Keratinocyte (primary cell): Measurements from ENCODE around the gene PGS1. TPM values are rescaled to one million over a fixed set of nuclear protein-coding genes. Genes with fewer than 3 reads are reported as not detected.

ENCODE experiments used
- DNase-seq: peaks from one replicate; pipeline ENCODE4 v3.0.0-alpha.2; 2011; ENCODE audit warnings: low read depth, missing footprints, low spot score
- FAIRE-seq: peaks from 2 replicates; lab custom pipeline; 2011; peaks lifted over from hg19 to GRCh38; lab: Jason Lieb, UNC
- H2AFZ ChIP-seq: 2 replicates; pipeline ENCODE4 v1.6.0; 2012; ENCODE audit warnings: low read length, control low read depth, inconsistent platforms; ENCODE audit not compliant: control insufficient read depth
- H3K27ac ChIP-seq: 2 replicates; pipeline ENCODE4 v1.5.1; 2011; ENCODE audit warnings: low read length; ENCODE audit not compliant: control insufficient read depth, insufficient read depth
- H3K27me3 ChIP-seq: 3 replicates; pipeline ENCODE4 v1.6.0; 2011; ENCODE audit warnings: low read length; ENCODE audit not compliant: control insufficient read depth, insufficient read depth; ENCODE audit errors: extremely low read depth
- H3K36me3 ChIP-seq, 2 experiments: 2 replicates in 1 of 2; 3 replicates in 1 of 2; pipeline ENCODE4 v1.5.1; 2011; ENCODE audit warnings: low read length in 2 of 2, mild to moderate bottlenecking in 1 of 2; ENCODE audit not compliant: control insufficient read depth in 2 of 2, insufficient read depth in 2 of 2; ENCODE audit errors: extremely low read depth in 1 of 2
- H3K4me1 ChIP-seq: 3 replicates; pipeline ENCODE4 v1.5.1; 2011; ENCODE audit warnings: low read length; ENCODE audit not compliant: control insufficient read depth, insufficient read depth; ENCODE audit errors: extremely low read depth
- H3K4me2 ChIP-seq: 3 replicates; pipeline ENCODE4 v1.6.0; 2011; ENCODE audit warnings: low read depth, low read length; ENCODE audit not compliant: control insufficient read depth, insufficient read depth; ENCODE audit errors: extremely low read depth
- H3K4me3 ChIP-seq, 3 experiments: fragments of 200-600 bp in 1 of 3; sonication (generic) in 1 of 3; 2 replicates in 2 of 3; 3 replicates in 1 of 3; pipeline ENCODE4 v1.5.1; 2011 to 2016; ENCODE audit warnings: low read length in 3 of 3, mild to moderate bottlenecking in 3 of 3, control low read depth in 2 of 3, inconsistent platforms in 1 of 3, low read depth in 1 of 3, mixed read lengths in 1 of 3, mixed run types in 1 of 3, moderate library complexity in 1 of 3; ENCODE audit not compliant: control insufficient read depth in 2 of 3, insufficient read depth in 2 of 3; ENCODE audit errors: extremely low read depth in 1 of 3
- H3K79me2 ChIP-seq: 2 replicates; pipeline ENCODE4 v1.6.0; 2012; ENCODE audit warnings: low read length; ENCODE audit not compliant: control insufficient read depth, insufficient read depth
- H3K9ac ChIP-seq: 3 replicates; pipeline ENCODE4 v1.6.0; 2011; ENCODE audit warnings: low read length; ENCODE audit not compliant: control insufficient read depth, insufficient read depth; ENCODE audit errors: extremely low read depth
- H3K9me1 ChIP-seq: 3 replicates; pipeline ENCODE4 v1.6.0; 2011; ENCODE audit warnings: low read length; ENCODE audit not compliant: control insufficient read depth, insufficient read depth; ENCODE audit errors: extremely low read depth
- H3K9me3 ChIP-seq: 2 replicates; pipeline ENCODE4 v1.5.1; 2012; ENCODE audit warnings: low read depth, low read length; ENCODE audit not compliant: control insufficient read depth
- H4K20me1 ChIP-seq: 3 replicates; pipeline ENCODE4 v1.6.0; 2011; ENCODE audit warnings: low read length; ENCODE audit not compliant: control insufficient read depth, insufficient read depth; ENCODE audit errors: extremely low read depth
- CTCF ChIP-seq, 3 experiments: IDR thresholded peaks in 1 of 3; conservative IDR thresholded peaks in 1 of 3; optimal IDR thresholded peaks in 1 of 3; 2 replicates in 2 of 3; 3 replicates in 1 of 3; pipeline versions ENCODE3 to v1.5.1; 2011; ENCODE audit warnings: low read length in 3 of 3, mild to moderate bottlenecking in 3 of 3, moderate library complexity in 2 of 3, control low read depth in 1 of 3, inconsistent platforms in 1 of 3; ENCODE audit not compliant: insufficient read depth in 2 of 3; ENCODE audit errors: extremely low read depth in 1 of 3
- EZH2 ChIP-seq: IDR thresholded peaks from one replicate; pipeline ENCODE4 v1.6.1; 2012; ENCODE audit warnings: inconsistent platforms, mild to moderate bottlenecking, low read length, moderate library complexity
- dilution Hi-C: fragments of 300-500 bp; cut with MboI; formaldehyde crosslinking; loops from one replicate; pipeline ENCODE4 v1.7.0; 2020; ENCODE audit warnings: low sequenced_read_pairs; ENCODE audit not compliant: extremely low pct_ligation_motif_present
- polyA plus RNA-seq, 5 experiments: library from polyadenylated mRNA; depleted of rRNA in 3 of 5; stranded (reverse) in 3 of 5; stranded (forward) in 1 of 5; unstranded in 1 of 5; fragments of >200 nt; gene quantifications; 1 replicate in 1 of 5; 2 replicates in 3 of 5; 3 replicates in 1 of 5; pipeline versions ENCODE4 v1.2.1 to v1.2.3, GENCODE V29; 2011 to 2012; ENCODE audit warnings: missing spikeins in 2 of 5, low read depth in 1 of 5, low replicate concordance in 1 of 5

PGS1 gene
- polyA plus RNA-seq, 1 donor (not counting 4 experiments of a cell fraction or from before 2014, with no cell fraction given): 19.6 TPM

GRCh38 chr17:78343187-78343542 is 35.3 kb upstream of the PGS1 start:
- no peak for TF ChIP-seq CTCF (optimal IDR thresholded peaks at IDR 0.05 in 1 of 3, IDR thresholded peaks at IDR 0.05 in 1 of 3, conservative IDR thresholded peaks at IDR 0.05 in 1 of 3; ENCODE audit: extremely low read depth in 1 of 3, insufficient read depth in 2 of 3, low read length in 3 of 3)
- TF ChIP-seq EZH2: no peak
- FAIRE-seq (peak; percentile 41), DNase-seq (no peak)
- Histone ChIP-seq H3K9me1 (no peaks in the 10 kb centered on the region), H3K9me3 (no peaks in the 10 kb centered on the region), H3K27me3 (no peaks in the 10 kb centered on the region), H4K20me1 (no peaks in the 10 kb centered on the region), H3K9ac (peak overlapping the region; percentile 78), H3K36me3 (no peaks in the 10 kb centered on the region), H2AFZ (peak overlapping the region; percentile 44), H3K4me3 (peak overlapping the region in 1 of 3 experiments; percentile 44), H3K27ac (peak overlapping the region; percentile 87), H3K4me2 (peak overlapping the region; percentile 65), H3K4me1 (peaks cover 76% of the 10 kb centered on the region), H3K79me2 (no peaks in the 10 kb centered on the region)
- dilution Hi-C loops: no loop called here

DNA sequence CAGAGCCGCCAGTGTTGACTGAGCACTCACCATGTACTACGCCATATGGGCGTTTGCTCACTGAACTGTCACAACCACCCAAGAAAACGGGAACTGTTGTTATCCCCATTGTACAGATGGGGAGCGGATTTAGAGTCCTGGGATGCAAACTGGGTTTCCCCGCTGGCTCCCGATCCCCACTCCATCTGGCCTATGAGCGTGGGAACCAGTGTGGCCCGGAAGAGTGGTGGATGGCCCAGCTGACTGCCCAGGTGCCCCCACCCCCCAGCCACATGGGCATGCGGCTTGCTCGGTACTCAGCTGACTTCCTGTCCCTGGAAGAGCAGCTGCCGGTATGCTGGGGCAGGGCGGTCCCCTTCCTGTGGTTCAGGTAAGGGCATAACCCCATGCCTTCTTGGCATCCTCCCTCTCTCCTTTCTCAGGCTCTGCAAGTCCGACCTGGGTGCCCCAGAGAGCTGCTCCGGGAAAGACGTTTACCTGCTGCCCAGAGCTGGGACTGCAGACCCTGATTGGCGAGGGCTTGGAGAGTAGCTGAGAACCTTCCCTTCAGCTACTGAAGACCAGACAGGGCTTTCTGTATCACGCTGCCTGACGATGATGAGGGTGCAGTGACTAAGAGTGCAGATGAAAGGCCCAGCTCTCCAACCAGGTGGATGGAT is 34.8 kb upstream of the PGS1 start:
- Histone ChIP-seq H3K27me3 (no peaks in the 10 kb centered on the region), H3K9me3 (no peaks in the 10 kb centered on the region), H3K4me2 (peak overlapping the region; percentile 65), H3K79me2 (no peaks in the 10 kb centered on the region), H3K27ac (peak overlapping the region; percentile 87), H3K4me3 (no peak overlapping the region), H4K20me1 (no peaks in the 10 kb centered on the region), H3K4me1 (peaks cover 77% of the 10 kb centered on the region), H2AFZ (no peak overlapping the region), H3K36me3 (no peaks in the 10 kb centered on the region), H3K9me1 (no peaks in the 10 kb centered on the region), H3K9ac (peak overlapping the region; percentile 78)
- no peak for DNase-seq
- no peak for TF ChIP-seq CTCF (optimal IDR thresholded peaks at IDR 0.05 in 1 of 3, IDR thresholded peaks at IDR 0.05 in 1 of 3, conservative IDR thresholded peaks at IDR 0.05 in 1 of 3; ENCODE audit: extremely low read depth in 1 of 3, insufficient read depth in 2 of 3, low read length in 3 of 3)
- TF ChIP-seq EZH2: no peak
- FAIRE-seq: peak; percentile 23
- dilution Hi-C loops: no loop called here
